Gastroesophageal sphincter (tissue), 4 donors: ENCODE results near the gene APOB. TPM values are rescaled to one million over a fixed set of nuclear protein-coding genes. Genes with fewer than 3 reads are reported as not detected.

Experiments used
- ATAC-seq: fragments of 150-250 bp; one replicate; pipeline ENCODE4 v1.9.1; 2016; ENCODE audit warnings: mild to moderate bottlenecking, moderate library complexity
- H3K27ac ChIP-seq, 4 donors: fragments of 200-600 bp; sonication (generic) in 3 of 4; 1 replicate in 3 of 4; 2 replicates in 1 of 4; pipeline ENCODE4 v1.5.1; 2016 to 2019
- H3K27me3 ChIP-seq: fragments of 200-600 bp; sonication (generic); one replicate; pipeline ENCODE4 v1.5.1; 2019
- H3K36me3 ChIP-seq, 2 donors: fragments of 200-600 bp; sonication (generic); one replicate each; pipeline ENCODE4 v1.5.1; 2019; ENCODE audit warnings: control low read depth in 1 of 2
- H3K4me1 ChIP-seq, 3 donors: fragments of 200-600 bp; sonication (generic); 1 replicate in 2 of 3; 2 replicates in 1 of 3; pipeline ENCODE4 v1.5.1; 2016 to 2019; ENCODE audit warnings: control low read depth in 2 of 3
- H3K4me3 ChIP-seq, 2 donors: fragments of 200-600 bp; sonication (generic); one replicate each; pipeline ENCODE4 v1.5.1; 2019; ENCODE audit warnings: mild to moderate bottlenecking in 1 of 2, moderate library complexity in 1 of 2
- H3K9me3 ChIP-seq, 3 donors: fragments of 200-600 bp; sonication (generic); one replicate each; pipeline ENCODE4 v1.5.1; 2017 to 2019; ENCODE audit warnings: control low read depth in 2 of 3
- EP300 ChIP-seq: sonication (generic); formaldehyde crosslinking; IDR thresholded peaks from one replicate; pipeline ENCODE4 v1.6.1; 2017; ENCODE audit warnings: antibody characterized with exemption, mild to moderate bottlenecking
- POLR2A ChIP-seq, 2 donors: fragments of 450-650 bp; IDR thresholded peaks; one replicate each; pipeline ENCODE4 v1.6.1; 2017; ENCODE audit warnings: antibody characterized with exemption in 2 of 2, mild to moderate bottlenecking in 2 of 2, moderate library complexity in 1 of 2
- POLR2AphosphoS5 ChIP-seq: sonication (generic); formaldehyde crosslinking; IDR thresholded peaks from one replicate; pipeline ENCODE4 v1.6.1; 2017; ENCODE audit warnings: antibody characterized with exemption
- WGBS, 2 donors: methylation state at CpG; one replicate each; pipeline ENCODE4 v1.1.5; 2018; ENCODE audit warnings: low coverage in 1 of 2; 5-methylcytosine and 5-hydroxymethylcytosine counted together
- total RNA-seq, 4 donors: library from RNA; depleted of rRNA; stranded (reverse); fragments of >200 nt; gene quantifications; one replicate each; pipeline ENCODE4 v1.1.0, GENCODE V29; 2016
- TF ChIP-seq, protein P1 (sequence below), 4 experiments: fragments of 200-600 bp in 2 of 4; fragments of 450-650 bp in 2 of 4; sonication (generic) in 1 of 4; IDR thresholded peaks; one replicate each; pipeline ENCODE4 v1.5.1; 2017 to 2019; ENCODE audit warnings: antibody characterized with exemption in 4 of 4, mild to moderate bottlenecking in 2 of 4, moderate library complexity in 2 of 4

Gene APOB
- total RNA-seq, 4 donors from 2014 or later: 1.2 to 7.8 (median 2.8) TPM

DNA sequence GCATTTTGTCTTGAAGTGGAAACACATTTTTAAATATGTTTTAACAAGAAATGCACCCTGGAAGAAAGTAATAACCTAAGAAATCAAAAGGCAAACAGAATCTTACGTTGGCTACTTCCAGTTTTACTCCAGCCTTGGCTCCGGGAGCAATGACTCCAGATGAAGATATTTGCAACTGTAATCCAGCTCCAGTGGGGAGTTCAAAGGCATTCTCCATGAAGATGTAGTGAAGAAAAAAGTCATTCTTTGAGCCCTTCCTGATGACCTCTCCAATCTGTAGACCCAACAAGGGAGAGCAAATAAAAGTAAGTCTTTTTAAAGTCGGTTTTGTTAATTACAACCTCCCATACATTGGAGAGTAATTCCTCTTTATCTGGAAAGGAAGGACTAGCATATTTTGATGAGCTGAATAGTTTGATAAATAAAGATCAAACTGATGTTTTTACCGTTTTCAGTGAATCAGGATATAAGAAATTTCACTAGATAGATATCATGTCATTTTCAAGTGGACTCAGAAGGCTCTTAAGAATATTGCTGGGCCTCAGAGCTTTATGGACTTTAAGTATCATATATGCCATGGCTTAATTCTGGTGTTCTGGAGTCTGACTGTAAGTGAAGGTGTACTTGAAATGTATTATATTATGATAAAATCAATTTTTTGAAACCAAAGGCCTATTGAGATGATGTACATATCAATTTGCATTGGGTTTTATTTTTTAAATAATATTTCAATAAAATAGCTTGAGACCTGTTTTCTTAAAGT lies 20.3 kb downstream of the APOB start:
- no peak for ATAC-seq
- no peaks in the 10 kb centered on the region for H3K27me3 ChIP-seq
- 82 to 85% methylated on average over 4 of the region's 4 CpGs for WGBS, 2 donors
- no peak overlapping the region for H3K4me3 ChIP-seq
- H3K4me1 ChIP-seq: peaks cover 0 to 15% (median 0%) of the 10 kb centered on the region in 3 donors
- H3K36me3 ChIP-seq: no peaks in the 10 kb centered on the region
- no peak overlapping the region for H3K27ac ChIP-seq
- TF ChIP-seq EP300: no peak
- TF ChIP-seq POLR2AphosphoS5: no peak
- TF ChIP-seq, protein P1, sequence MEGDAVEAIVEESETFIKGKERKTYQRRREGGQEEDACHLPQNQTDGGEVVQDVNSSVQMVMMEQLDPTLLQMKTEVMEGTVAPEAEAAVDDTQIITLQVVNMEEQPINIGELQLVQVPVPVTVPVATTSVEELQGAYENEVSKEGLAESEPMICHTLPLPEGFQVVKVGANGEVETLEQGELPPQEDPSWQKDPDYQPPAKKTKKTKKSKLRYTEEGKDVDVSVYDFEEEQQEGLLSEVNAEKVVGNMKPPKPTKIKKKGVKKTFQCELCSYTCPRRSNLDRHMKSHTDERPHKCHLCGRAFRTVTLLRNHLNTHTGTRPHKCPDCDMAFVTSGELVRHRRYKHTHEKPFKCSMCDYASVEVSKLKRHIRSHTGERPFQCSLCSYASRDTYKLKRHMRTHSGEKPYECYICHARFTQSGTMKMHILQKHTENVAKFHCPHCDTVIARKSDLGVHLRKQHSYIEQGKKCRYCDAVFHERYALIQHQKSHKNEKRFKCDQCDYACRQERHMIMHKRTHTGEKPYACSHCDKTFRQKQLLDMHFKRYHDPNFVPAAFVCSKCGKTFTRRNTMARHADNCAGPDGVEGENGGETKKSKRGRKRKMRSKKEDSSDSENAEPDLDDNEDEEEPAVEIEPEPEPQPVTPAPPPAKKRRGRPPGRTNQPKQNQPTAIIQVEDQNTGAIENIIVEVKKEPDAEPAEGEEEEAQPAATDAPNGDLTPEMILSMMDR (IDR thresholded peaks at IDR 0.05): no peak
- no peak for TF ChIP-seq POLR2A (IDR thresholded peaks at IDR 0.05)
- no peaks in the 10 kb centered on the region for H3K9me3 ChIP-seq

DNA sequence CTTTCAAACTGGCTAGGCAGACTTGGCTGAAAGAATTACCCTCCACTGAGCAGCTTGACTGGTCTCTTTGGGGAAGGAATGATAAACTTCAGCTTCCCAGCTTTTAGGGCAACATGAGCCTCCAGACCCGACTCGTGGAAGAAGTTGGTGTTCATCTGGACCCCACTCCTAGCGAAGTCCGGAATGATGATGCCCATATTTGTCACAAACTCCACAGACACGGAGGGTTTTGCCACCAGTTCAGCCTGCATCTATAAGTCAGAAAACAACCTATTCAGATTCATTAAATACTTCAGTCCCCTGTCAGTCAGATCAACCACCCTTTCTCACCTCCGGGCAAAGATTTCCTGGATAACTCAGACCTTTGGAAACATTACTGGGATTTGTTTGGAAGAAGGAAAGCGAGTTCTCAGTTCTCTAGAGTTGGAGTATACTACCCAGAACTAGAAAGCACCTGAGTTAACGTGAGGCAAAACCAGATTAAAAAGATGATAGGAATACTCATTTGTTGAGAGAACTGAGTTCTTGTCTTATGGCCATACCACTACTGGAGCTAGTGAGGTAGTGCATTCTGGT lies 21.0 kb downstream of the APOB start:
- ATAC-seq: no peak
- peaks cover 0 to 15% (median 0%) of the 10 kb centered on the region in 3 donors for H3K4me1 ChIP-seq
- H3K4me3 ChIP-seq: no peak overlapping the region
- H3K27ac ChIP-seq: no peak overlapping the region
- H3K27me3 ChIP-seq: no peaks in the 10 kb centered on the region
- WGBS, 2 donors: 84 to 92% methylated on average over 5 to 6 of the region's 8 CpGs
- no peaks in the 10 kb centered on the region for H3K9me3 ChIP-seq
- H3K36me3 ChIP-seq: no peaks in the 10 kb centered on the region
- no peak for TF ChIP-seq EP300

DNA sequence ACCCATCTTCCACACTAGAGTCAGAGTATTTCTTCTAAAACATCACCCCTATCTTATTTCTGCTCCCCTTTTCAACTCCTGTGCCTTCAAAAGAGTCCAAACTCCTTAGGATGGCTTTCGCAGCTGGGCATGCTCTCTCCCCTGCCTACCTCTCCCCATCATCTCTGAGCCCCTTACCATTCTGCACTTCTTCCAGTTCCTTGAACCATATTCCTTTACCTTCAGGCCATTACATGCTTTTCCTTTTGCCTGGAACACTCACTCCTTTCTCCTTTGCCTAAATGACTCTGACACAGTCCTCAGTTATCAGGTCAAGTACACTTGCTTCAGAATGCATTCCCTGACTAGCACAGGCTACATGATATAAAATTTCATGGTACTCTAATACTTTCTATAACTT lies 22.4 kb downstream of the APOB start:
- Histone ChIP-seq H3K4me1 (peaks cover 0 to 9% (median 0%) of the 10 kb centered on the region in 3 donors), H3K27me3 (no peaks in the 10 kb centered on the region), H3K27ac (no peak overlapping the region), H3K9me3 (no peaks in the 10 kb centered on the region), H3K36me3 (no peaks in the 10 kb centered on the region), H3K4me3 (no peak overlapping the region)
- no peak for ATAC-seq
- 94% methylated on average over 1 of the region's 1 CpG; no CpG with 5 or more reads in 1 of the 2 donors for WGBS, 2 donors
- TF ChIP-seq POLR2AphosphoS5 (no peak), POLR2A (IDR thresholded peaks at IDR 0.05) (no peak), EP300 (no peak)
- TF ChIP-seq, protein P1 (IDR thresholded peaks at IDR 0.05): no peak

DNA sequence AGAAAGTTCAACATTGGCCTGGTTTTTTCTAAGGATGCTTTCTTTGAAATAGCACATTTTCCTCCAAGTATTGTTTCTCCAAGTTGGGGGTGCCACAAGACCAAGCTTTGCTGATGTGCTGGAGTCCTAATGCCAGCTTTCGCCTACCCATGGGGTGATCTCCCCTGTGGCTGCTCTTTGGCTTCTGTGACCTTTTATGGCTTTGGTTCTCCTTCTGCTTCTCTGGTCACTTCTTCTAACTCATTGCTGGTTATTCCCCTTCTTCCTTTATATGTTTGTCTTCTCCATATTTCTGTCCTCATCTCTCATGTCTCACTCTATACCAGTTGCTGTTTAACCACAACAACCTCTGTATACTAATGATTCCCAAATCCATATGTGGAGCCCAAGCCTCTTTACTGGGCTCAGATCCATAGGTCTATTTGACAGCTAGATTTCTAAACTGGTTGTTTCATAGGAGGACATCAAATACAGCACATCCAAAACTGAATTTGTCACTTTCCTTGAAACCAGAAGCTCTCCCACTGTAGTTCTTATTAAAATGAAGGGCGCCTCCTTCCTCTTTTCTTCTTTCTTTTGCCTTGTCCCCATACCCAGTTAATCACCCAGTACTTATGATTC lies 23.1 kb downstream of the APOB start:
- no peaks in the 10 kb centered on the region for H3K9me3 ChIP-seq
- no peaks in the 10 kb centered on the region for H3K36me3 ChIP-seq
- no peak overlapping the region for H3K4me3 ChIP-seq
- H3K27me3 ChIP-seq: no peaks in the 10 kb centered on the region
- H3K4me1 ChIP-seq: peaks cover 0 to 2% (median 0%) of the 10 kb centered on the region in 3 donors
- H3K27ac ChIP-seq: no peak overlapping the region
- TF ChIP-seq POLR2AphosphoS5: no peak
- TF ChIP-seq, protein P1 (IDR thresholded peaks at IDR 0.05): no peak
- TF ChIP-seq POLR2A (IDR thresholded peaks at IDR 0.05): no peak
- TF ChIP-seq EP300: no peak
- WGBS, 2 donors: 94 to 96% methylated on average over 2 of the region's 2 CpGs
- no peak for ATAC-seq

DNA sequence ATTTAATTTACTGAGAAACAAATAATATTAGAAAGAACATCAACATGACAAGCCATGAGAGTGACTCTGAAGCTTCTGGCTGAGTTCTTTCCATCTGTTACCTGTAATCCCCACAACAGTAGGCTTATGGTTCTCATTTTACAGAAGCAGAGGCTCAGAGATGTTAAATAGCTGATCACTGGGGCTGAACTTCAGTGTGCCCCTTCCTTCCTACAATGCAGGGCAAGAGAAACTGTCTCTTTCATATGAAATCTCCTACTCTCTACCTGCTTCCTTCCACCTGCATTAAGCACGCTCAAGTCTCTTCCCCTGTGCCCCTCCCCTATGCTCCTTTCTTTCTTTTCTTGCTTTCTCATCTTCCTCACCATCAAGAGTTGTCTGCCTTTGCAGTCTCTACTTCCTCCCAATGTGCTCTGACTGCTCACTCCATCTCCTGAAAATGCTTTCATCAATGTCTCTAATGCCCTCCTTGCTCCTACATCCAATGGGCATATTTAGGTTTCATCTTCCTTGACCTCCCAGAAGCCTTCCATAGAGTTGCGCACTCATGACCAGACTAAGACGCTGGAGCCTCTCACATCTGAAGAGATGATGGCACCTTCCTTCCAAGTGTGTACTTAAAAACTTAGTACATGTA lies 23.7 kb downstream of the APOB start:
- H3K27me3 ChIP-seq: no peaks in the 10 kb centered on the region
- H3K4me1 ChIP-seq: no peaks in the 10 kb centered on the region
- TF ChIP-seq, protein P1 (IDR thresholded peaks at IDR 0.05): no peak
- TF ChIP-seq POLR2A (IDR thresholded peaks at IDR 0.05): no peak
- no peak for TF ChIP-seq EP300
- no peak for TF ChIP-seq POLR2AphosphoS5
- no peak overlapping the region for H3K27ac ChIP-seq
- no peaks in the 10 kb centered on the region for H3K9me3 ChIP-seq
- H3K4me3 ChIP-seq: no peak overlapping the region
- no peaks in the 10 kb centered on the region for H3K36me3 ChIP-seq
- no peak for ATAC-seq
- WGBS, 2 donors: 97 to 100% methylated on average over 3 of the region's 3 CpGs
